GM19025 (cell line): ENCODE results near the gene KLF11.

Experiments used
- ATAC-seq: cut with Tn5 transposase; IDR thresholded peaks from one replicate; pipeline ENCODE4 v1.9.1; 2021; ENCODE audit warnings: mild to moderate bottlenecking, low read depth, moderate library complexity; ENCODE audit not compliant: unreplicated experiment

KLF11 gene

GRCh38 chr2:10039658-10040410 lies 3.5 kb upstream of the KLF11 start:
- ATAC-seq = no peak

DNA sequence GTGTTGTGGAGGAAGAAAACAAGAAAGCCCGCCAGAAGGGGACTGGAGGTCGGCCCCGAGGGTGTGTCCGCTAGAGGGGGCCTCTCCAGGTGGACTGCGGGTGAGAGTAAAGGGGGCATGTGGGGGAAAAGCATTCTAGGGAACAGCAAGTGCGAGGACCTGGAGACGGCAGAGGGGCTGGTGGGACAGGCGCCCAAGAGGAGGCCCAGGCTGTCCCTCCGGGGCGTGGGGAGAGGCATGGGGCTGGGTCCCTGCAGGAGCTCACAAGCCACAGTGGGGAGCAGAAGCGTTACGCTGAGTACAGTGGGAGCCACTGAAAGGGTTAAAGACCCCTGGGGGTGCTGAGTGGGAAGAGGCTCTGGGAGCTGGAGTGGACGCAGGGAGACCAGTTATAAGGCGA lies 1.6 kb upstream of the KLF11 start:
- ATAC-seq = no peak

DNA sequence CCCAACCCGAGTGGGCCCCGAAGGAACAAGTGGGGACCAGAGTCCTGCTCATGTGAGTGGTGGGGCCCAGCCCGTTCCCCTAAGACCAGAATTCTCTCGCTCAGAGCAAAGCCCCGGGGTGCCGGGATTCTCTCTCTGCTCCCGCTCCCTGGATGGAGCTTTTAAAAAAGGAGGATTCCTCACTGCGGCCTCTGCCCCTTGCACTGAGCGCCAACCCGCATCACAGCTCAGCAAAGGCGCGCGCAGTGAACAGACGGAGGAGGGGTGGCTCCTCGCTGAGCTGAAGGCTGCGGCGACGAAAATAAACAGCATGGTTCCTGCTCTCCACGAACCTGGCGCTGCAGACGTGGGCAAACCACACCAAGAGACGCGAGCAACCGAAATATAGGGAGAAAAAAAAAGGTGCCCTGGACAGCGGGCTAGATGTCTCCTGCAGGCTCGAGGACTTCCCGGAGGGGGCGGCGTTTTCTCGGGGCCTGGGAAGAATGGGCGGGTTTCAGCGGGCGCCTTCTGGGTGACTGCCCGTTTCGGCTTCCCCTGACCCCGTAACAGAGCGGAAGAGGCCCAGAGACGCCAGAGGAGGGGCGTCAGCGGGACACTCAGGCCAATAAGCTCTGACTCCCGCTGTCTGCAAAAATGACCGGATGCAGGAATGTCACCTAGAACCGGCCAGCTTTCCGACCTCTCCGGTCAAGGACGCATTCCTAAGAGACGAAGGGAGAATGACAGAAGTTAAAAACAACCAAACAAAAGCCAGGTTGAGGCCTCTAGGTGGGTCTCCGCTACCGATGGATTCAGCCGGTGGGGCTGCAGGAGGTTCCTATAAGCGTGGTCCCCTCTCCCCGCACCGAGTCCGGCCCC lies 819 bp upstream of the KLF11 start:
- no peak for ATAC-seq

DNA sequence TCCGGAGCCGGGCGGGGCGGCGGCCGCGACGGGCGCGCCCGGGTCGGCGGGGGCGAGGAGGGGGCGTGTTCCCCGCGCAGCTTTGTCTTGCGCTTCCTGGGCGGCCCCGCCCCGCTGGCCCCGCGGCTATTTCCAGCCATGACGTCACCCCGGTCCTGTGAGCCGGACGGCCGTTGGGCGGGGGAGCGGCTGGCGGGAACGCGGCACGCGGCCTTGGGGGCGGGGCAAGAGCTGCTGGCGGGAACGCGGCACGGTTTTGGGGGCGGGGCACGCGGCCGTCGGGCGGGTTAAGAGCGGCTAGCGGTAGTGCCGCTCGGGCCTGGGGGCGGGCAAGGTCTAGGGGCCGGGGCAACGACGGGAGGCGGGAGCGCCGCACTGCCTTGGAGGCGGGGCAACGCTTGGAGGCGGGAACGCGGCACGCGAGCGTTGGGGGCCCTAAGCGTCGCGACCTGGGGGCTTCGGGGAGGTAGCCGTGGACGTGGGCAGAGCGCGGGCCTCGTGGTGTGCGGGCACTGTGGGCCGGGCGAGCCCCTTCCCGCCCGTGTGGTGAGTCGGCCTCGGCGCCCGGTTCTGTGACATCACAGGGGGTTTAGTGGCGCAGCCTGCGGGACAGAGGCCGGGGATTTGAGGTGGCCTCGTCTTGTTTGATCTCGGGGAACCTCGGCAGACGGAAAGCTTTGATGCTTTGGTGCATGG lies 704 bp downstream of the KLF11 start:
- ATAC-seq = peak; percentile 40

GRCh38 chr2:10045561-10046355 lies 2.4 kb downstream of the KLF11 start:
- ATAC-seq = no peak

- no peak for ATAC-seq
Measured at GRCh38 chr2:10046931-10047330, 3.6 kb downstream of the KLF11 start.

DNA sequence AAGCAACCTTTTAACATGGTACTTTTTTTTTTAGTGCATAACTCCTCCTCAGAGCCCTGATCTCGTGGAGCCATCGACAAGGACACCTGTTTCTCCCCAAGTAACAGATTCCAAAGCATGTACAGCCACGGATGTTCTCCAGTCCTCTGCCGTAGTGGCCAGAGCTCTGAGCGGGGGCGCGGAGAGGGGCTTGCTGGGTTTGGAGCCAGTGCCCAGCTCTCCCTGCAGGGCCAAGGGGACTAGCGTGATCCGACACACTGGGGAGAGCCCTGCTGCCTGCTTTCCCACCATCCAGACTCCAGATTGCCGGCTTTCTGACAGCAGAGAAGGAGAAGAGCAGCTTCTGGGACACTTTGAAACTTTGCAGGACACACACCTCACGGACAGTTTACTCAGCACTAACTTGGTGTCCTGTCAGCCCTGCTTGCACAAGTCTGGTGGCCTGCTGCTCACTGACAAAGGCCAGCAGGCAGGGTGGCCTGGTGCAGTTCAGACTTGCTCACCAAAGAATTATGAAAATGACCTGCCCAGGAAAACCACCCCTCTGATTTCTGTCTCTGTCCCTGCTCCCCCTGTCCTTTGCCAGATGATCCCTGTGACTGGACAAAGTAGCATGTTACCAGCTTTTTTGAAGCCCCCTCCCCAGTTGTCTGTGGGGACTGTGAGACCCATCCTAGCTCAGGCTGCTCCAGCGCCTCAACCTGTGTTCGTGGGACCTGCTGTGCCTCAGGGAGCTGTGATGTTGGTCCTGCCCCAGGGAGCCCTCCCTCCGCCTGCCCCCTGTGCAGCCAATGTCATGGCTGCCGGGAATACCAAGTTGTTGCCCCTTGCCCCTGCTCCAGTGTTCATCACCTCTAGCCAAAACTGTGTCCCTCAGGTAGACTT lies 4.5 kb downstream of the KLF11 start:
- ATAC-seq = no peak

DNA sequence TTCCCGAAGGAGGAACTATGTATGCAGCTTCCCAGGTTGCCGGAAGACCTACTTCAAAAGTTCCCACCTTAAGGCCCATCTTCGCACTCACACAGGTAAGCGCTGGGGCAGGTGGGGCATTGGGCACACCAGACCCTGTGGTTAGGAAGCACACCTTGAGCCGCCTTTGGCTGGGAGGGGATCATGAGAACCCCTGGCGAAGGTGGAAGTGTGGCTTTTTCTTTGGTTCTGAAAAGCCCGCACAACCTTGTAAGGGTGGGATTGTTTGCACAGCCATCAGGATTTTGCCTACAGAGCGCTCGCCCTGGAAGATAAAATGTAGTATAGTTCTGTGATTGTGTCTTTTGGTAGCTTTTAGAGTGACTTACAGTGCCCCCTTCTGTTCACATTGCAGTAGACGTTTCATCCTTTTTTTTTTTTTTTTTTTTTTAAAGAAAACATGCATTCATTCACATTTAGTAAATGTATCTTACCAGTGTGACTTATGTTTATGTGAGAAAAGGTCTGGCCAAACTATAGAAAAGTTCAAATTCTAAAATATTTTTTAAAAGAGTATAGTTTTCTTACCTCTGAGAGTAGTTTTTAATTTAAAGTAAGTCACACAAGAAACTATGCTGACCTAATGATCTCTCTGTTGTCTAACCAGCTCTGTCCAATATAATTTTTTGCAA lies 5.3 kb downstream of the KLF11 start:
- no peak for ATAC-seq

- no peak for ATAC-seq
Measured at GRCh38 chr2:10052216-10052615, 8.9 kb downstream of the KLF11 start.

DNA sequence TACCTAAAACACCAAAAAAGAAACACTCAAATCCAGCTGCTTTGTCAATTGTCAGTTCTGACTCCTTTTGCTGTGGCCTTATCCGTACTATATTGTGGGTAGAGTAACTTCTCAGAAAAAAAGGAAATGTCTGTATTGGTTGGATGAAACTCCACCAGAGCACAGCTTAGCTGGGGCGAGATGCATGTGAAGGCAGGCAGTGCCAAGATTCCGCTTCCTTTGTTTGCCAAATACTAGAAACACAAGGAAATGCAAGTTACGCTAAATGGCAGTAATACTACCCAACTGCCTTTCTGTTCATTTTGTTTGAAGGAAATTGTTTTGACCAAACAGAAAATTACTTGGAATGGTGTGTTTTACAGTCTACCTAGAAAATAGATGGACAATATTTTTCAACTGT lies 10.0 kb downstream of the KLF11 start:
- no peak for ATAC-seq

GRCh38 chr2:10054424-10054823 lies 11.1 kb downstream of the KLF11 start:
- ATAC-seq = no peak

DNA sequence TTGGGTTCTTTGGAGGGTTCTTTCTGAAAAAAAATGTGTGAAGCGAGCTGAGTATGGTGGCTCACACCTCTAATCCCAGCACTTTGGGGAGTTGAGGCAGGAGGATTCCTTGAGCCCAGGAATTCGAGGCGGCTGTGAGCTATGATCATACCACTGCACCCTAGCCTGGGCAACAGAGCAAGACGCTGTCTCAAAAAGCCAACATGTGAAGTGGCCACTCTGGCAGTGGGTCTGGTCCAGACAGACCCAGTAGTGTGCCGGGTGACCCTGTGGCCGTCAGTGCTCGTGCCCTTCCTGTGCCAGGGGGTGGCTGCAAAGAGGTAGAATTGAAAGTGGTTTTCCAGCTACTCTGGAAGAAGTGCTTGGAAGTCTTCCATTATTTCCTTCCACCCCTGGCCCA lies 11.6 kb downstream of the KLF11 start:
- ATAC-seq = no peak

GRCh38 chr2:10056439-10056838 lies 13.1 kb downstream of the KLF11 start:
- ATAC-seq = no peak

DNA sequence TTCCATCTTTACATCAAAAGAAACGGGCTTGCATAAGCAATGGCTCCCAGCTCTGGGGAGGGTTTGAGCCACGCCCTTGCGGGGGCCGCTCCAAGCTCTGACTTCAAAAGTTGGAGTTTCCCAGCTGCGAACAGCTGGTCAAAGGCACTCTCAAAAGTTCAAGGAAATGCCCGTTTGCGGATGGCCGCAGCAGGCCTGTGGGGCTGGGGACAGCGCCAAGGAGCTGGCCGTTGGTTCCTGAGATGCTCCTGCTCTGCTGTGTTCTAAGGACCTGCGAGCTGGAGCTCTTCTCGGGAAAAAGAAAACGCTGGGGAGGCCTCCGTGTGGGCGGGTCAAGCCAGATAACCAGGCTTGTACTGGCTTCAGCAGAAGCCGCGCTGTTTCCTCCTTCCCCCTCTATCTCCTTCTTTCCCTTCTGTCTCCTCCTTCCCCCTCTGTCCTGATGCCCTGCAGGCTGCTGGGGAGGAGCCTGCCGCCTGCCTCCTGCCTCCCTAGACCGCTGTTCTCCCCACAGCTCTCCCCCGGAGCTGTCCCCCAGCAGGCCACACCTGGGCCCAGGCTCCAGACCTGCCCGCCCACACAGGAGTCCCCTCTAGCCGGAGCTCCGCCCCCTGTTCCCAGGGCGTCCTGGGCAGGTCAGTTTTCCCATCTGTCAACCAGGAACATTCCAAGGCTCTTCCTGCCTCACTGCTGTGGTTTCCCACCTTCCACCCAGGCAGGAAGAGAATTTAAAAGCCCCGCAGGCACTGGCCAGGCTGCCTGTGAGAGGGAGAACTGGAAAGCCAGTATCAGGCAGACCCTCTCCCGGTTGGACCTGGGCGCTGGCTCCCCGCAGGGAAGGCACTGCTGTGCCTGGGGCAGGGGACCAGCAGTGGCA lies 14.1 kb downstream of the KLF11 start:
- no peak for ATAC-seq

DNA sequence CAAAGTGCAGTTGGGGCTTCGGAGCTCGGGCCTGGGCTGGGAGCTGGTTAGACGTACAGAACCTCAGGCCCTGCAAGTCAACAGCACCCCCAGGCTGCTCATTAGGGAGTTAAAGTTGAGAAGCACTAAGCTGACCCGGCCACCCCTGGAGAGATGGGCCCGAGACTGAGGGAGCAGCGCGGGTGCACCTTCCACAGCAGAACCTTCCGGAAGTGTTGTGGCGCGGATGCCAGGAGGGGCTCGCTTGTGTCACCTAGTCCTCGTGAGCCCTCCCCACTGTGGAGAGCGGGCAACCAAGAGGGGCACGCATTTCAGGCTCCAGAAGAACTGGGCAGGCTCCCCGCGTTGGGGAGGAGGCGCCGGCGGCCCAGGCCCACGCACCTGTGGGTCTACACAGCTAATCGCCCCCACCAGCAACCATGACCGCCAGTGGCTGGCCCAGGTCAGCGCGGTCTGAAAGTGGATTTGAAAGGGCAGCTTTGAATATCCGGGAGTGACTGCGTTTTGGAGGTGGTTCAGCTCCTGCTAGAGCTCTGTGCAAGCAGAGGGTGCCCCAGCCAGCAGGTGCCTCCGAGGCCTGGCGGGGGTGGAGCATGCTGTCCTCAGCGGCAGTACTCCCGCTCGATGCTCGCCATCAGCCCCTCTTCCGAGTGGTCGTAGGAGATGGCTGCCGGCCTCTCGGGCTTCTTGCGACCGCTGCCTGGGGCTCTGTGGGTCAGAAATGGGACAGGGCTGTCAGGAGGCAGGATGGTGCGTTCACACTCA lies 15.1 kb downstream of the KLF11 start:
- no peak for ATAC-seq

DNA sequence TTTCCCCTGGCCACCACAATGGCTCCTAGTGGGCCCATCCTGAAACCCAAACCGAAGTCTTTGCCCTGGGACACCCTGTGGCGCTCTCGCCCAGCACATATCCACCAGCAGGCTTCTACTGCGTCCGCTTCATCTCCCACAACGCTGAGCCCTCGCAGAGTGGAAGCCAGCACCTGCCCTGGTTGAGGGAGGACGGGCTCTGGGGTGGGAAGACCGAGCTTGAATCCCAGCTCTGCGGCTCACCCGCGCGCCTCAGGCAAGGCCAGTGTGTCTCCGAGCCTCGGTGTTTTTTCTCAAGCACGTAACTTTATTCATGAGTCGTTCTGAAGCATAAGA lies 15.6 kb downstream of the KLF11 start:
- ATAC-seq = no peak

DNA sequence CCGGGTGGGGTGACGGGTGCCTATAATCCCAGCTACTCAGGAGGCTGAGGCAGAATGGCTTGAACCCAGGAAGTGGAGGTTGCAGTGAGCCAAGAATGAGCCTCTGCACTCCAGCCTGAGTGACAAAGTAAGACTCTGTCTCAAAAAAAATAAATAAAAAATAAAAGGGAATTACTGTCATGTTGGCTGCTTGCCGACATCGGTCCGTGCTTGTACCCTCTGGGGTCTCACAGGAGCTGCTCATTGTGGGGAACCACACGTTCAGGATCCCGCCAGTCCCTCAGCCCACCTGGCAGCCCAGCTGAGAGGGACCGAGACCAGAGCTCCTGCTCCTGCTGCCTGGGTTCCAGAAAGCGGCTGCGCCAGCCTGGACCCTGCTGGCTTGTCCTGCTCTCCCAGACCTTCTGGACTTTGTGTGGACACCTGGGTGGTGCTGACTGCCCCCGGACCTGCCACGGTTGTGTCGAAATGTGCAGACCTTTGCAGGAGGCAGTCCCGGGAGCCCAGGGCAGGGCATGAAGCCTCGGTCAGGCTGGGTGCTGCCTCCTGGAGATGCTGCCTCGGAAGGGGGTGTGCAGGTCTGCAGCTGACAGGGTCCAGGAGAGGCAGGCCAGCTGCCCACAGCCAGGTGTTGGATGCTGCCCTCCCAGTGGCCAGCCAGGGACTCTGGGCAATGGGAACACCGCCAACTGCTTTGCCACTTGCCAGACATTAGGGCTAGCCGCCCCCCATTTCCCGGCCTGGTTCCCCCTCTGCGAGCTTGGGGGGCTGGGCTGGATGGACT lies 16.4 kb downstream of the KLF11 start:
- no peak for ATAC-seq
